LNCaP clone FGC (cell line): ENCODE data around the gene AP4M1.
A peak's percentile ranks its signal among the peaks of the same experiment; 100 is the strongest.
"Not testable (repeated sequence)": the region's sequence is repeated elsewhere in the genome, so short reads cannot be mapped to it uniquely, and the experiment has no call there.

Experiments
- DNase-seq: peaks from one replicate; pipeline ENCODE4 v3.0.0-alpha.2; 2011; ENCODE audit warnings: low read depth
- H3K4me3 ChIP-seq: 2 replicates; pipeline ENCODE4 v1.5.1; 2011; ENCODE audit warnings: mild to moderate bottlenecking, low read depth, low read length, control low read depth
- CTCF ChIP-seq: IDR thresholded peaks from 2 replicates; pipeline ENCODE4 v1.5.1; 2012; ENCODE audit warnings: mild to moderate bottlenecking; ENCODE audit not compliant: control insufficient read depth, insufficient read depth; ENCODE audit errors: extremely low read depth

Gene AP4M1

GRCh38 chr7:100126239-100126930 lies 24.9 kb downstream of the AP4M1 start:
- no peak for TF ChIP-seq CTCF
- peak; percentile 56 for DNase-seq
- peak overlapping the region; percentile 90 for H3K4me3 ChIP-seq

- TF ChIP-seq CTCF: no peak
- peak within 1 kb of the TSS; percentile 90 for H3K4me3 ChIP-seq
- peak; percentile 73 for DNase-seq
Measured at GRCh38 chr7:100126931-100127865, 25.8 kb downstream of the AP4M1 start, which contains the start of gene MBLAC1. TSS of gene MBLAC1 (plus strand) at chr7:100126967. CDS start at chr7:100127396, 429 bp downstream.

GRCh38 chr7:100127866-100128636 lies 26.6 kb downstream of the AP4M1 start:
- TF ChIP-seq CTCF: no peak
- peak overlapping the region; percentile 90 for H3K4me3 ChIP-seq
- DNase-seq: no peak

GRCh38 chr7:100128637-100128963 lies 27.2 kb downstream of the AP4M1 start:
- no peak for TF ChIP-seq CTCF
- no peak overlapping the region; the same call in 1 of the 2 replicates for H3K4me3 ChIP-seq
- no peak for DNase-seq

GRCh38 chr7:100130220-100130607 lies 28.8 kb downstream of the AP4M1 start:
- not testable (repeated sequence) for DNase-seq, H3K4me3 ChIP-seq

- no peak overlapping the region for H3K4me3 ChIP-seq
- DNase-seq: no peak
- TF ChIP-seq CTCF: peak; percentile 70
Measured at GRCh38 chr7:100130608-100131453, 29.4 kb downstream of the AP4M1 start.
